Measurements from ENCODE around the gene PPP1R37. TPM values are rescaled to one million over a fixed set of nuclear protein-coding genes. Genes with fewer than 3 reads are reported as not detected.

The PPP1R37 gene
- total and polyA plus RNA-seq, 2 of the 13 experiments (the other 11 are each of a cell fraction or from before 2014, with no cell fraction given) = 9.0 to 14.3 TPM

DNA sequence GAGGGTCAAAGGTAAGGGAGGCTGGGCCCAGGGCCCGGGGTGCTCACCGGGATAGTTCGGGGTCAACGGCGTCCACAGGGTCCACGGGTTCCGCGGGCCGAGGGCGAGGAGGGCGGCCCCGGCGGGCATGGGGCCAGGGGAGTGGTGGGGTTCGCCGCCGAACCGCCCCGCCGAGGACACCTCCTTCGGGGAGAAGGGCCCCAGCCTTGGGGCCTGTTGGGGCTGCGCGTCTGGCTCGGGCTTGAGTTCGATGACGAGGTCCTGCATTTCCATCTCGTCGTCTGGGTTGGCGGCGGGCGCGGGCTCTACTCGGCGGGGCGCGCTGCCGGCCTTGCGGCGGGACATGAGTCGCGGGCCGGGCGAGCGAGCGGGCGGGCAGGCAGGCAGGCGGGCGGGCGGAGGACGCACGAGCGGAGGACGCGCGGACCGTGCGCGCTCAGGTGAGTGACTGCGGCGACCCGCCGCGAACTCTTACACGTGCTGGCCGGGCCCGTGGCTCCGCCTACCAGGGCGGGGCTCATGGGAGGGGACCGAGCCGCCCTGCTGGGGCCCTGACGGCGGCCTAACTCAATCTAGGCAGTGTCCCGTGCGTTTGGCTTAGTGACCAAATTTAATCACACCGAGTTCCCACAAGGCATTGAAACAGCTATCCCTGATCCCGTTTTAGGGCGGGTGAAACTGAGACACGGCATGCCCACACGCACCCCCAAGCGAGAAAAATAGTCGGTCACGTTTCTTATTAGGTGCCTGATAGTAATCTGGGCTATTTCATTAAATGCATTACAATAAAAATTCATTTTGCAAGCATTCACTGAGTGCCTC is 16.7 kb upstream of the PPP1R37 start, which contains the start of gene ZNF296 (continued):
- TF ChIP-seq, protein P1, sequence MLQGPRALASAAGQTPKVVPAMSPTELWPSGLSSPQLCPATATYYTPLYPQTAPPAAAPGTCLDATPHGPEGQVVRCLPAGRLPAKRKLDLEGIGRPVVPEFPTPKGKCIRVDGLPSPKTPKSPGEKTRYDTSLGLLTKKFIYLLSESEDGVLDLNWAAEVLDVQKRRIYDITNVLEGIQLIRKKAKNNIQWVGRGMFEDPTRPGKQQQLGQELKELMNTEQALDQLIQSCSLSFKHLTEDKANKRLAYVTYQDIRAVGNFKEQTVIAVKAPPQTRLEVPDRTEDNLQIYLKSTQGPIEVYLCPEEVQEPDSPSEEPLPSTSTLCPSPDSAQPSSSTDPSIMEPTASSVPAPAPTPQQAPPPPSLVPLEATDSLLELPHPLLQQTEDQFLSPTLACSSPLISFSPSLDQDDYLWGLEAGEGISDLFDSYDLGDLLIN (CRISPR knock-in tag; IDR thresholded peaks at IDR 0.05; ENCODE audit: borderline replicate concordance) = no peak
- peak; percentile 22 for TF ChIP-seq ZEB1 (IDR thresholded peaks at IDR 0.05; ENCODE audit: insufficient replicate concordance, low read depth)
- TF ChIP-seq, protein P2, sequence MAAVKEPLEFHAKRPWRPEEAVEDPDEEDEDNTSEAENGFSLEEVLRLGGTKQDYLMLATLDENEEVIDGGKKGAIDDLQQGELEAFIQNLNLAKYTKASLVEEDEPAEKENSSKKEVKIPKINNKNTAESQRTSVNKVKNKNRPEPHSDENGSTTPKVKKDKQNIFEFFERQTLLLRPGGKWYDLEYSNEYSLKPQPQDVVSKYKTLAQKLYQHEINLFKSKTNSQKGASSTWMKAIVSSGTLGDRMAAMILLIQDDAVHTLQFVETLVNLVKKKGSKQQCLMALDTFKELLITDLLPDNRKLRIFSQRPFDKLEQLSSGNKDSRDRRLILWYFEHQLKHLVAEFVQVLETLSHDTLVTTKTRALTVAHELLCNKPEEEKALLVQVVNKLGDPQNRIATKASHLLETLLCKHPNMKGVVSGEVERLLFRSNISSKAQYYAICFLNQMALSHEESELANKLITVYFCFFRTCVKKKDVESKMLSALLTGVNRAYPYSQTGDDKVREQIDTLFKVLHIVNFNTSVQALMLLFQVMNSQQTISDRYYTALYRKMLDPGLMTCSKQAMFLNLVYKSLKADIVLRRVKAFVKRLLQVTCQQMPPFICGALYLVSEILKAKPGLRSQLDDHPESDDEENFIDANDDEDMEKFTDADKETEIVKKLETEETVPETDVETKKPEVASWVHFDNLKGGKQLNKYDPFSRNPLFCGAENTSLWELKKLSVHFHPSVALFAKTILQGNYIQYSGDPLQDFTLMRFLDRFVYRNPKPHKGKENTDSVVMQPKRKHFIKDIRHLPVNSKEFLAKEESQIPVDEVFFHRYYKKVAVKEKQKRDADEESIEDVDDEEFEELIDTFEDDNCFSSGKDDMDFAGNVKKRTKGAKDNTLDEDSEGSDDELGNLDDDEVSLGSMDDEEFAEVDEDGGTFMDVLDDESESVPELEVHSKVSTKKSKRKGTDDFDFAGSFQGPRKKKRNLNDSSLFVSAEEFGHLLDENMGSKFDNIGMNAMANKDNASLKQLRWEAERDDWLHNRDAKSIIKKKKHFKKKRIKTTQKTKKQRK (IDR thresholded peaks at IDR 0.05; ENCODE audit: low read length) = no peak
- TF ChIP-seq ZNF496 (CRISPR knock-in tag; IDR thresholded peaks at IDR 0.05; ENCODE audit: insufficient replicate concordance) = no peak
- TF ChIP-seq, protein P3, sequence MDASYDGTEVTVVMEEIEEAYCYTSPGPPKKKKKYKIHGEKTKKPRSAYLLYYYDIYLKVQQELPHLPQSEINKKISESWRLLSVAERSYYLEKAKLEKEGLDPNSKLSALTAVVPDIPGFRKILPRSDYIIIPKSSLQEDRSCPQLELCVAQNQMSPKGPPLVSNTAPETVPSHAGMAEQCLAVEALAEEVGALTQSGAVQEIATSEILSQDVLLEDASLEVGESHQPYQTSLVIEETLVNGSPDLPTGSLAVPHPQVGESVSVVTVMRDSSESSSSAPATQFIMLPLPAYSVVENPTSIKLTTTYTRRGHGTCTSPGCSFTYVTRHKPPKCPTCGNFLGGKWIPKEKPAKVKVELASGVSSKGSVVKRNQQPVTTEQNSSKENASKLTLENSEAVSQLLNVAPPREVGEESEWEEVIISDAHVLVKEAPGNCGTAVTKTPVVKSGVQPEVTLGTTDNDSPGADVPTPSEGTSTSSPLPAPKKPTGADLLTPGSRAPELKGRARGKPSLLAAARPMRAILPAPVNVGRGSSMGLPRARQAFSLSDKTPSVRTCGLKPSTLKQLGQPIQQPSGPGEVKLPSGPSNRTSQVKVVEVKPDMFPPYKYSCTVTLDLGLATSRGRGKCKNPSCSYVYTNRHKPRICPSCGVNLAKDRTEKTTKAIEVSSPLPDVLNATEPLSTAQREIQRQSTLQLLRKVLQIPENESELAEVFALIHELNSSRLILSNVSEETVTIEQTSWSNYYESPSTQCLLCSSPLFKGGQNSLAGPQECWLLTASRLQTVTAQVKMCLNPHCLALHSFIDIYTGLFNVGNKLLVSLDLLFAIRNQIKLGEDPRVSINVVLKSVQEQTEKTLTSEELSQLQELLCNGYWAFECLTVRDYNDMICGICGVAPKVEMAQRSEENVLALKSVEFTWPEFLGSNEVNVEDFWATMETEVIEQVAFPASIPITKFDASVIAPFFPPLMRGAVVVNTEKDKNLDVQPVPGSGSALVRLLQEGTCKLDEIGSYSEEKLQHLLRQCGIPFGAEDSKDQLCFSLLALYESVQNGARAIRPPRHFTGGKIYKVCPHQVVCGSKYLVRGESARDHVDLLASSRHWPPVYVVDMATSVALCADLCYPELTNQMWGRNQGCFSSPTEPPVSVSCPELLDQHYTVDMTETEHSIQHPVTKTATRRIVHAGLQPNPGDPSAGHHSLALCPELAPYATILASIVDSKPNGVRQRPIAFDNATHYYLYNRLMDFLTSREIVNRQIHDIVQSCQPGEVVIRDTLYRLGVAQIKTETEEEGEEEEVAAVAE (CRISPR knock-in tag; IDR thresholded peaks at IDR 0.05; ENCODE audit: borderline replicate concordance) = 0 out of 2 replicates have a peak, but pooled peaks have one; percentile 24
- TF ChIP-seq, protein P4, sequence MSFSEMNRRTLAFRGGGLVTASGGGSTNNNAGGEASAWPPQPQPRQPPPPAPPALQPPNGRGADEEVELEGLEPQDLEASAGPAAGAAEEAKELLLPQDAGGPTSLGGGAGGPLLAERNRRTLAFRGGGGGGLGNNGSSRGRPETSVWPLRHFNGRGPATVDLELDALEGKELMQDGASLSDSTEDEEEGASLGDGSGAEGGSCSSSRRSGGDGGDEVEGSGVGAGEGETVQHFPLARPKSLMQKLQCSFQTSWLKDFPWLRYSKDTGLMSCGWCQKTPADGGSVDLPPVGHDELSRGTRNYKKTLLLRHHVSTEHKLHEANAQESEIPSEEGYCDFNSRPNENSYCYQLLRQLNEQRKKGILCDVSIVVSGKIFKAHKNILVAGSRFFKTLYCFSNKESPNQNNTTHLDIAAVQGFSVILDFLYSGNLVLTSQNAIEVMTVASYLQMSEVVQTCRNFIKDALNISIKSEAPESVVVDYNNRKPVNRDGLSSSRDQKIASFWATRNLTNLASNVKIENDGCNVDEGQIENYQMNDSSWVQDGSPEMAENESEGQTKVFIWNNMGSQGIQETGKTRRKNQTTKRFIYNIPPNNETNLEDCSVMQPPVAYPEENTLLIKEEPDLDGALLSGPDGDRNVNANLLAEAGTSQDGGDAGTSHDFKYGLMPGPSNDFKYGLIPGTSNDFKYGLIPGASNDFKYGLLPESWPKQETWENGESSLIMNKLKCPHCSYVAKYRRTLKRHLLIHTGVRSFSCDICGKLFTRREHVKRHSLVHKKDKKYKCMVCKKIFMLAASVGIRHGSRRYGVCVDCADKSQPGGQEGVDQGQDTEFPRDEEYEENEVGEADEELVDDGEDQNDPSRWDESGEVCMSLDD (CRISPR knock-in tag; IDR thresholded peaks at IDR 0.05; ENCODE audit: borderline replicate concordance) = 0 out of 2 replicates have a peak, but pooled peaks have one; percentile 8
- no peak for TF ChIP-seq ATM (IDR thresholded peaks at IDR 0.05; ENCODE audit: borderline replicate concordance)
- TF ChIP-seq ZNF772 (CRISPR knock-in tag; IDR thresholded peaks at IDR 0.05) = 0 out of 2 replicates have a peak, but pooled peaks have one; percentile 65
- no peak for TF ChIP-seq ZNF782 (CRISPR knock-in tag; IDR thresholded peaks at IDR 0.05; ENCODE audit: borderline replicate concordance)
- TF ChIP-seq, protein P5, sequence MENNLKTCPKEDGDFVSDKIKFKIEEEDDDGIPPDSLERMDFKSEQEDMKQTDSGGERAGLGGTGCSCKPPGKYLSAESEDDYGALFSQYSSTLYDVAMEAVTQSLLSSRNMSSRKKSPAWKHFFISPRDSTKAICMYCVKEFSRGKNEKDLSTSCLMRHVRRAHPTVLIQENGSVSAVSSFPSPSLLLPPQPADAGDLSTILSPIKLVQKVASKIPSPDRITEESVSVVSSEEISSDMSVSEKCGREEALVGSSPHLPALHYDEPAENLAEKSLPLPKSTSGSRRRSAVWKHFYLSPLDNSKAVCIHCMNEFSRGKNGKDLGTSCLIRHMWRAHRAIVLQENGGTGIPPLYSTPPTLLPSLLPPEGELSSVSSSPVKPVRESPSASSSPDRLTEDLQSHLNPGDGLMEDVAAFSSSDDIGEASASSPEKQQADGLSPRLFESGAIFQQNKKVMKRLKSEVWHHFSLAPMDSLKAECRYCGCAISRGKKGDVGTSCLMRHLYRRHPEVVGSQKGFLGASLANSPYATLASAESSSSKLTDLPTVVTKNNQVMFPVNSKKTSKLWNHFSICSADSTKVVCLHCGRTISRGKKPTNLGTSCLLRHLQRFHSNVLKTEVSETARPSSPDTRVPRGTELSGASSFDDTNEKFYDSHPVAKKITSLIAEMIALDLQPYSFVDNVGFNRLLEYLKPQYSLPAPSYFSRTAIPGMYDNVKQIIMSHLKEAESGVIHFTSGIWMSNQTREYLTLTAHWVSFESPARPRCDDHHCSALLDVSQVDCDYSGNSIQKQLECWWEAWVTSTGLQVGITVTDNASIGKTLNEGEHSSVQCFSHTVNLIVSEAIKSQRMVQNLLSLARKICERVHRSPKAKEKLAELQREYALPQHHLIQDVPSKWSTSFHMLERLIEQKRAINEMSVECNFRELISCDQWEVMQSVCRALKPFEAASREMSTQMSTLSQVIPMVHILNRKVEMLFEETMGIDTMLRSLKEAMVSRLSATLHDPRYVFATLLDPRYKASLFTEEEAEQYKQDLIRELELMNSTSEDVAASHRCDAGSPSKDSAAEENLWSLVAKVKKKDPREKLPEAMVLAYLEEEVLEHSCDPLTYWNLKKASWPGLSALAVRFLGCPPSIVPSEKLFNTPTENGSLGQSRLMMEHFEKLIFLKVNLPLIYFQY (CRISPR knock-in tag; IDR thresholded peaks at IDR 0.05; ENCODE audit: borderline replicate concordance) = 0 out of 2 replicates have a peak, but pooled peaks have one; percentile 27

Measured in HepG2 (cell line).